ENCODE data around the gene POLA1.

The POLA1 gene

DNA sequence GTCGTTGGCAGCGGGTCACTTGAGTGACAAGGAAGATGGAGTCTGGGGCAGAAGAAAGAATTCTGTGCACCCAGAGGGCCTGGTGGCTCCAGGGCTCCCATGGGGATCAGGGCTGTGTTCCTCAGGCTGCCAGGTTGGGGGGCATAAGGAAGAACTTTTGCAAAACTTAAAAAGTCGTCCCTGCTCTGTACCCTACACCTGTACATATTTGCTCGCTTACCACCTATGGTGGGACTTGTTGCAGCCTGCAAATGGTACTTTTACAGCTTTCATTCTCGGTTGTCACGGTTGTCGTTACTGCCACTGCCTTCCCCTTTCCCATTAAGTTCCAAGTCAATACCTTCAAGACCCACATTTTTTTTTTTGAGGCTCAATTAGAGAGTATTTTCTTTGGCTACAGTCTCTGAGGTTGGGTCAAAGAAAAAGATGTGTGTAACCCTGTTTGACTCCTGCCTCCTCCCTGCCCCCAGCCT is 312.9 kb downstream of the POLA1 start:
- Histone ChIP-seq H3K4me3 (replicated peaks; ENCODE audit: insufficient read depth, low read length) (no peak overlapping the region), H3K27me3 (ENCODE audit: insufficient read depth, poor library complexity, severe bottlenecking) (peaks cover 46% of the 10 kb centered on the region), H3K27ac (replicated peaks) (no peak overlapping the region)
- TF ChIP-seq POLR2AphosphoS5 (IDR thresholded peaks at IDR 0.05; ENCODE audit: low read depth) (no peak), SPI1 (IDR thresholded peaks at IDR 0.05; ENCODE audit: borderline replicate concordance, low read depth) (no peak), GABPA (IDR thresholded peaks at IDR 0.05; ENCODE audit: low read depth) (no peak)
- TF ChIP-seq, protein P1, sequence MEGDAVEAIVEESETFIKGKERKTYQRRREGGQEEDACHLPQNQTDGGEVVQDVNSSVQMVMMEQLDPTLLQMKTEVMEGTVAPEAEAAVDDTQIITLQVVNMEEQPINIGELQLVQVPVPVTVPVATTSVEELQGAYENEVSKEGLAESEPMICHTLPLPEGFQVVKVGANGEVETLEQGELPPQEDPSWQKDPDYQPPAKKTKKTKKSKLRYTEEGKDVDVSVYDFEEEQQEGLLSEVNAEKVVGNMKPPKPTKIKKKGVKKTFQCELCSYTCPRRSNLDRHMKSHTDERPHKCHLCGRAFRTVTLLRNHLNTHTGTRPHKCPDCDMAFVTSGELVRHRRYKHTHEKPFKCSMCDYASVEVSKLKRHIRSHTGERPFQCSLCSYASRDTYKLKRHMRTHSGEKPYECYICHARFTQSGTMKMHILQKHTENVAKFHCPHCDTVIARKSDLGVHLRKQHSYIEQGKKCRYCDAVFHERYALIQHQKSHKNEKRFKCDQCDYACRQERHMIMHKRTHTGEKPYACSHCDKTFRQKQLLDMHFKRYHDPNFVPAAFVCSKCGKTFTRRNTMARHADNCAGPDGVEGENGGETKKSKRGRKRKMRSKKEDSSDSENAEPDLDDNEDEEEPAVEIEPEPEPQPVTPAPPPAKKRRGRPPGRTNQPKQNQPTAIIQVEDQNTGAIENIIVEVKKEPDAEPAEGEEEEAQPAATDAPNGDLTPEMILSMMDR (IDR thresholded peaks at IDR 0.05; ENCODE audit: insufficient read depth, low read length) = no peak
- TF ChIP-seq, protein P2, sequence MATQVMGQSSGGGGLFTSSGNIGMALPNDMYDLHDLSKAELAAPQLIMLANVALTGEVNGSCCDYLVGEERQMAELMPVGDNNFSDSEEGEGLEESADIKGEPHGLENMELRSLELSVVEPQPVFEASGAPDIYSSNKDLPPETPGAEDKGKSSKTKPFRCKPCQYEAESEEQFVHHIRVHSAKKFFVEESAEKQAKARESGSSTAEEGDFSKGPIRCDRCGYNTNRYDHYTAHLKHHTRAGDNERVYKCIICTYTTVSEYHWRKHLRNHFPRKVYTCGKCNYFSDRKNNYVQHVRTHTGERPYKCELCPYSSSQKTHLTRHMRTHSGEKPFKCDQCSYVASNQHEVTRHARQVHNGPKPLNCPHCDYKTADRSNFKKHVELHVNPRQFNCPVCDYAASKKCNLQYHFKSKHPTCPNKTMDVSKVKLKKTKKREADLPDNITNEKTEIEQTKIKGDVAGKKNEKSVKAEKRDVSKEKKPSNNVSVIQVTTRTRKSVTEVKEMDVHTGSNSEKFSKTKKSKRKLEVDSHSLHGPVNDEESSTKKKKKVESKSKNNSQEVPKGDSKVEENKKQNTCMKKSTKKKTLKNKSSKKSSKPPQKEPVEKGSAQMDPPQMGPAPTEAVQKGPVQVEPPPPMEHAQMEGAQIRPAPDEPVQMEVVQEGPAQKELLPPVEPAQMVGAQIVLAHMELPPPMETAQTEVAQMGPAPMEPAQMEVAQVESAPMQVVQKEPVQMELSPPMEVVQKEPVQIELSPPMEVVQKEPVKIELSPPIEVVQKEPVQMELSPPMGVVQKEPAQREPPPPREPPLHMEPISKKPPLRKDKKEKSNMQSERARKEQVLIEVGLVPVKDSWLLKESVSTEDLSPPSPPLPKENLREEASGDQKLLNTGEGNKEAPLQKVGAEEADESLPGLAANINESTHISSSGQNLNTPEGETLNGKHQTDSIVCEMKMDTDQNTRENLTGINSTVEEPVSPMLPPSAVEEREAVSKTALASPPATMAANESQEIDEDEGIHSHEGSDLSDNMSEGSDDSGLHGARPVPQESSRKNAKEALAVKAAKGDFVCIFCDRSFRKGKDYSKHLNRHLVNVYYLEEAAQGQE (IDR thresholded peaks at IDR 0.05; ENCODE audit: insufficient replicate concordance, low read depth) = no peak
- no peak for DNase-seq (ENCODE audit: low read depth in 1 of 2, low spot score in 1 of 2)

DNA sequence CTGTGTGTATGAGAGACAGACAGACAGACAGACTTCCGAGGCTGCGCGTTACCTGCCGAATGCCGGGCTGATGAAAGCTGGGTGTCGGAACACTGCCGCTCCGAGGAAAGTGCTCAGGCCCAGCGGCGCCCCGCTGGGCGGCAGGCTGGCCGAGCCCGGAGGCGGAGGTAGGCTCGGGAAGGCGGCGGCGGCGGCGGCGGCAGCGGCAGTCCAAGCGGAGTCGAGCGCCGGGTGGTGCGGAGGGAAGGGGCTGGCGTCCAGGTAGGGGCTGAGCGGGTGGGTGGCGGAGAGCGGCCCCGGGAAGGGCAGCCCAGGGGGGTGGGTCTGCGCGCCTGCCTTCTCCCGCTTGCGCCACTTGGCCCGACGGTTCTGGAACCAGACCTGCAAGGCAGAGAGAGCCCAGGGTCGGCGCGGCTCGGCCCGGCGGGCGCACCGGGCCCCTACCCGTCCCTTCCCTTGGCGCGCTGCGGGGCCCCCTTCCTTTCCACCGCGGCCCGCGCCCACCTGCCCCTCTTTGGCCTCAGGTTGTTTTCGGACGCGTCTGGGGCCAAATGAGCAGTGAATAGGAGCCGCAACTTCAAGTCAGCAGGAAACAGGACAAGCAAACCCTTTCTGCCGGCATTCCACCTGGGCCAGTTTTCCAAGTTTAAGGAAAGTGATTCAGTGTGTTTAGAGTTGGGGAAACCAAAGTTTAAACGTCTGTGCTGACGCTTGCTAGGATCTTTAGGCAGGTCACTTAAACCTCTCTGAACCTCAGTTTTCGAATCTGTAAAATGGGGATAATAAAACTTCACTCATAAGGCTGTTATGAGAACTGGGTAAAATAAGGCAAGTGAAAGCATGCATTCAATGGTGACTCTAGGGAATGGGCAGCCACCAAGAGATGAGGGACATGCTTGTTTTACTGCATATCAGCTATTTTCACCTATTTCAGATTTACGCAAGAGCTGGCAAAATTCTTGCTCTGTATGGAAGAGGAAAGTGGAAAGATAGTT is 313.6 kb downstream of the POLA1 start:
- DNase-seq (ENCODE audit: low read depth in 1 of 2, low spot score in 1 of 2) = no peak
- Histone ChIP-seq H3K27ac (replicated peaks) (no peak overlapping the region), H3K4me3 (replicated peaks; ENCODE audit: insufficient read depth, low read length) (no peak overlapping the region), H3K27me3 (ENCODE audit: insufficient read depth, poor library complexity, severe bottlenecking) (peaks cover 49% of the 10 kb centered on the region)
- TF ChIP-seq, protein P2 (IDR thresholded peaks at IDR 0.05; ENCODE audit: insufficient replicate concordance, low read depth) = no peak
- TF ChIP-seq, protein P1 (IDR thresholded peaks at IDR 0.05; ENCODE audit: insufficient read depth, low read length) = no peak
- TF ChIP-seq SPI1 (IDR thresholded peaks at IDR 0.05; ENCODE audit: borderline replicate concordance, low read depth) (no peak), POLR2AphosphoS5 (IDR thresholded peaks at IDR 0.05; ENCODE audit: low read depth) (no peak), GABPA (IDR thresholded peaks at IDR 0.05; ENCODE audit: low read depth) (no peak)

DNA sequence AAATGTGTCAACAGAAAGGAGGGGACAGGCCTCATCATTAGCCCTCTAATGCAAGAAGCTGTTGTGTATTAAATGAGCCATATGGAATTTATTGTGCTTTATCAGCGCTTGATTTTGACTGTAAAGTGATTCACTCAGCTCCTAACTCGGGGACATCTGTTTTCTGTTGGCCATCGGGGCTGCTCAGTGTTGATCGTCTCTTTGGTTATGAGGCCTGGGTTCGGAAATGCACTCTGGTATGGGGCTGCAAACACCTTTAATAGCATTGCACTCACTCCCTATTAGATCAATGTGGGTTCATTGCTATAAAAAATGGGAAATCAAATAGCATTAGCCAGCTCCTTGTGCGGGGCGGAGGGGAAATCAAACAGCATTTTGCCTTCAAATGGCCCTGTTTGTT is 315.7 kb downstream of the POLA1 start:
- no peak for TF ChIP-seq GABPA (IDR thresholded peaks at IDR 0.05; ENCODE audit: low read depth)
- TF ChIP-seq, protein P2 (IDR thresholded peaks at IDR 0.05; ENCODE audit: insufficient replicate concordance, low read depth) = no peak
- TF ChIP-seq SPI1 (IDR thresholded peaks at IDR 0.05; ENCODE audit: borderline replicate concordance, low read depth) = no peak
- Histone ChIP-seq H3K27me3 (ENCODE audit: insufficient read depth, poor library complexity, severe bottlenecking) (peaks cover 62% of the 10 kb centered on the region), H3K4me3 (replicated peaks; ENCODE audit: insufficient read depth, low read length) (no peak overlapping the region), H3K27ac (replicated peaks) (no peak overlapping the region)
- DNase-seq (ENCODE audit: low read depth in 1 of 2, low spot score in 1 of 2) = no peak

All from HL-60 (cell line).